Measurements from ENCODE around the gene LYL1. TPM values are rescaled to one million over a fixed set of nuclear protein-coding genes. Genes with fewer than 3 reads are reported as not detected.

Gene LYL1
- total RNA-seq, 2 donors from 2014 or later = 4.6 to 13.3 TPM

DNA sequence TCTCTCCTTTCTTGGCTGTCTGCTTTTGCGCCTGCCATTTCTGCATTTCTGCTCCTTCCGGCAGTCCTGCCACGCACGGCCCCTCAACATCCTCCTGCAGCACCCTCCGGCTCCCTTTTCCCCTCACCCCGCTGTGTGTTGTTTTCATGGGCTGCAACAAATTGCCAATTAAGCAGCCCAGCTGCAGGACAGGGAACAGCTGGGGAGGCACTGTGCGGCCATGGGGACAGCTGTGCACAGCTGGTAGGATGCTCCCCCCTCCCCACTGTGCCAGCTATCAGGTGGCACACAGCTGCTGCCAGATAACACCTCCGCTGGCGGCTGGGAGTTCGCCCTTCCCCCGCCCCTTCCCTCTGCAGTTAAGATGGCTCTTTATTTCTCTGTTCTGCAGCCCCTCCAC lies 25.4 kb downstream of the LYL1 start:
- intact Hi-C loops (cut with DNase I) = no loop called here
- 31% methylated on average over 11 of the region's 11 CpGs for WGBS

DNA sequence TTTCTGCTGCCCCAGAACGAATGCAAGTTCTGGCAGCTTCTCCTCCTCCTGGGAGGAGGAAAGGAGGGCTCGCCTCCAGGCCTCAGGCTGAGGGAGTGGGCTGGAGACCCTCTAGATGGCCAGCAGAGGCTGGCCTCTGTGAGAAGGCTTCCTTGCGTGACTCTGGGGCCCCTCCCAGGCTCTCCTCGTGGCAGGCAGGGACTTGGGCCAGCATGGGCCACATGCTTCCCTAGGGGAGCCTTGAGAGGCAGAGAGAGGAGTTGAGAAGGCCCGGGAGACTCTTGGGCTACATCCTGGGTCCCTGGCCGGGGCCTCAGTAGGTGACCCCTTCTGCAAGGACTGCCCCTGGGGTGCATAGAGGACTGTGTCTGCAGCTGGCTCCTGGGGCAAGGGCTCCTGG lies 25.9 kb downstream of the LYL1 start:
- WGBS = 24% methylated on average over 4 of the region's 6 CpGs
- intact Hi-C loops (cut with DNase I) = no loop called here
- Histone ChIP-seq H3K36me3 (peaks cover 10 to 17% of the 10 kb centered on the region in 2 donors), H3K9me3 (no peaks in the 10 kb centered on the region), H3K4me1 (replicated peaks) (peaks cover 36% of the 10 kb centered on the region), H3K27me3 (replicated peaks; ENCODE audit: insufficient read depth) (no peaks in the 10 kb centered on the region), H3K4me3 (no peak overlapping the region), H3K27ac (peak overlapping the region; percentile 74 to 79)
- no peak for TF ChIP-seq POLR2AphosphoS5 (IDR thresholded peaks at IDR 0.05)
- DNase-seq (ENCODE audit: low spot score) = no peak

More for the DNA sequence above, 25.4 kb downstream of the LYL1 start:
- Histone ChIP-seq H3K4me3 (no peak overlapping the region), H3K9me3 (no peaks in the 10 kb centered on the region), H3K36me3 (peaks cover 10 to 17% of the 10 kb centered on the region in 2 donors), H3K27me3 (replicated peaks; ENCODE audit: insufficient read depth) (no peaks in the 10 kb centered on the region), H3K27ac (peak overlapping the region; percentile 74 to 79), H3K4me1 (replicated peaks) (peaks cover 36% of the 10 kb centered on the region)
- no peak for DNase-seq (ENCODE audit: low spot score)
- no peak for TF ChIP-seq POLR2A (IDR thresholded peaks at IDR 0.05)
- TF ChIP-seq, protein P1, sequence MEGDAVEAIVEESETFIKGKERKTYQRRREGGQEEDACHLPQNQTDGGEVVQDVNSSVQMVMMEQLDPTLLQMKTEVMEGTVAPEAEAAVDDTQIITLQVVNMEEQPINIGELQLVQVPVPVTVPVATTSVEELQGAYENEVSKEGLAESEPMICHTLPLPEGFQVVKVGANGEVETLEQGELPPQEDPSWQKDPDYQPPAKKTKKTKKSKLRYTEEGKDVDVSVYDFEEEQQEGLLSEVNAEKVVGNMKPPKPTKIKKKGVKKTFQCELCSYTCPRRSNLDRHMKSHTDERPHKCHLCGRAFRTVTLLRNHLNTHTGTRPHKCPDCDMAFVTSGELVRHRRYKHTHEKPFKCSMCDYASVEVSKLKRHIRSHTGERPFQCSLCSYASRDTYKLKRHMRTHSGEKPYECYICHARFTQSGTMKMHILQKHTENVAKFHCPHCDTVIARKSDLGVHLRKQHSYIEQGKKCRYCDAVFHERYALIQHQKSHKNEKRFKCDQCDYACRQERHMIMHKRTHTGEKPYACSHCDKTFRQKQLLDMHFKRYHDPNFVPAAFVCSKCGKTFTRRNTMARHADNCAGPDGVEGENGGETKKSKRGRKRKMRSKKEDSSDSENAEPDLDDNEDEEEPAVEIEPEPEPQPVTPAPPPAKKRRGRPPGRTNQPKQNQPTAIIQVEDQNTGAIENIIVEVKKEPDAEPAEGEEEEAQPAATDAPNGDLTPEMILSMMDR (IDR thresholded peaks at IDR 0.05) = no peak
- no peak for TF ChIP-seq POLR2AphosphoS5 (IDR thresholded peaks at IDR 0.05)

DNA sequence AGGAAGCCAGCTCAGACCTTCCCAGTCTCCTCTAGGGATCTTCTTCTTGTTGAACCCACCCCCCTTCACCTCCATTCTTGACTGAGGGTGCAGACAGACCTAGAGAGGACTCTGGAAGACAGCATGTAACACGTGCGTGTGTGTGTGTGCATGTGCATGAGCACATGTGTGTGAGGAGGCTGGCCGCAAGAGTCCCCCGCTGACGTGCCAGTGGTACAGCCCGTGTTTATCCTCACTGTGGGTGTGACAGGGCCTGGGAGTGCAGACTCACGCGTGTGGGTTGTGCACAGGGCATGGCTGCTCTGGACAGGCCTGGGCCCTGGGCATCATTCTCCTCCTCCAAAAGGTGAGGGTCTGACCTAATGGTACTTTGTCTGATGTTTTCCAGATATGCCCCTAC lies 26.3 kb downstream of the LYL1 start:
- WGBS = 58% methylated on average over 8 of the region's 8 CpGs
- TF ChIP-seq POLR2AphosphoS5 (IDR thresholded peaks at IDR 0.05) = no peak
- no peak for TF ChIP-seq POLR2A (IDR thresholded peaks at IDR 0.05)
- TF ChIP-seq, protein P1 (IDR thresholded peaks at IDR 0.05) = no peak
- H3K27ac ChIP-seq = peak overlapping the region; percentile 74 to 79
- DNase-seq (ENCODE audit: low spot score) = no peak
- H3K36me3 ChIP-seq = peaks cover 10 to 17% of the 10 kb centered on the region in 2 donors
- H3K4me3 ChIP-seq = no peak overlapping the region
- no peaks in the 10 kb centered on the region for H3K27me3 ChIP-seq (replicated peaks; ENCODE audit: insufficient read depth)
- peaks cover 36% of the 10 kb centered on the region for H3K4me1 ChIP-seq (replicated peaks)
- no peaks in the 10 kb centered on the region for H3K9me3 ChIP-seq
- intact Hi-C loops (cut with DNase I) = no loop called here

DNA sequence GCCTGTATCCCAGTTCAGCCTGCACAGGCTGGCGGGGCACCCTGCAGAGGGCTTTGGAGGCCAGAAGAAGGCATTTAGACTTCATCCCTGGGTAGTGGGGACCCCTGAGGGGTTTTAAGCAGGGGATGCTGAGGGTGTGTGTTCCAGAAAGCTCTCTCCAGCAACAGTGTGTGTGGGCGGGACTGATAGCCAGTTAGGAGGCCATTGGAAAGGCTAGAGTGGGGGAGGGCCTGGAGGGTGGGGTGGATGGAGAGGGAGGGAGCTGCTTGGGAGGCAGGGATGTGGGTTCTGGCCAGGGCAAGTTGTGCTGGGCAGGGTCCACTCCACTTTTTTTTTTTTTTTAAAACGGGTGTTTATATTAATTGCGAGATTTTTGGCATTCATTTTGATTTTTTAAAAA lies 28.3 kb downstream of the LYL1 start:
- no peaks in the 10 kb centered on the region for H3K9me3 ChIP-seq
- WGBS = 74% methylated on average over 4 of the region's 4 CpGs
- intact Hi-C loops (cut with DNase I) = no loop called here
- no peak overlapping the region for H3K4me3 ChIP-seq
- H3K36me3 ChIP-seq = peaks cover 10 to 17% of the 10 kb centered on the region in 2 donors
- H3K27ac ChIP-seq = peak overlapping the region; percentile 6 to 15
- no peak for TF ChIP-seq POLR2A (IDR thresholded peaks at IDR 0.05)
- TF ChIP-seq, protein P1 (IDR thresholded peaks at IDR 0.05) = no peak
- TF ChIP-seq POLR2AphosphoS5 (IDR thresholded peaks at IDR 0.05) = no peak
- DNase-seq (ENCODE audit: low spot score) = no peak
- no peaks in the 10 kb centered on the region for H3K27me3 ChIP-seq (replicated peaks; ENCODE audit: insufficient read depth)
- H3K4me1 ChIP-seq (replicated peaks) = peaks cover 35% of the 10 kb centered on the region

DNA sequence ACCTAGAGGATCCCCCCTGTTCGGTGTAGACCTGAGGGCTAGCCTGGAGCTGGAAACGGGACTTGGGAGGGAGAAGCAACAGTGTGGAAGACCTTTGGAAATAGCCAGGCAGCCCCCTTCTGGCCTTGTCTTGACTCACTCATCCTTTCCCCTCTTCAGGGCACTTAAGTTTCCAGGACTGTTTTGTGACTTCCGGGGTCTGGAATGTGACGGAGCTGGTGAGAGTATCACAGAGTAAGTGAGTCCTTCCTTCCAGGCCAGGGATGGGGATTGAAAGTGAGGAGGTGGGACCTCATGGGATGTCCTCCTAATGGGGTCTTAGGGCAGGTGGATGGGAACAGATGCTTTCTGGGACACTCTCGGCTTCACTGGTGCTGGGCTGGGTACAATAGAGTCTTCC lies 29.4 kb downstream of the LYL1 start:
- TF ChIP-seq POLR2A (IDR thresholded peaks at IDR 0.05) (no peak), POLR2AphosphoS5 (IDR thresholded peaks at IDR 0.05) (no peak)
- TF ChIP-seq, protein P1 (IDR thresholded peaks at IDR 0.05) = no peak
- intact Hi-C loops (cut with DNase I) = no loop called here
- peak overlapping the region in 1 of 2 donors; percentile 15 for H3K27ac ChIP-seq
- H3K27me3 ChIP-seq (replicated peaks; ENCODE audit: insufficient read depth) = no peaks in the 10 kb centered on the region
- H3K36me3 ChIP-seq = peaks cover 10 to 17% of the 10 kb centered on the region in 2 donors
- no peak for DNase-seq (ENCODE audit: low spot score)
- H3K9me3 ChIP-seq = no peaks in the 10 kb centered on the region
- H3K4me3 ChIP-seq = no peak overlapping the region
- WGBS = 68% methylated on average over 5 of the region's 5 CpGs
- peaks cover 24% of the 10 kb centered on the region for H3K4me1 ChIP-seq (replicated peaks)
